ENCODE measurements around the gene PTPRT.

The PTPRT gene

DNA sequence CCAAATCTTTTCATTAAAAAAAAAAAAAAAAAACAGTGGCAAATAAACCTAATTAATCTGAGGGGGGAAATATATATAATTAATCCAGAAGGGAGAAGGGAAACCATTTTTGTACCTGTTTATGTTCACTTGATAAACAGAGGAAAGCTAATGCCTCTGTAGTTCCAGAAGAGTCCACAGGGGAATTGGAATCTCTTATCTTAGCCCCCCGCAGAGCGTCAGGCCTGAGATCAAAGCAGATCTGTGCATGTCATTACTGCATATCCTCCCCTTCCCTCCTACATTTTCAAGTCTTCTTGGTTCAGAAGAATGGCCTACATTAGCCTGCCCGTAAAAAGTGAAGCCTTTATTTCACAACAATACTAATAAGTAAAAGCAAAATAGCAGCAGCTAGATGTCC, 157.2 kb downstream of the PTPRT start:
- Mint-ChIP-seq H3K36me3 (no peaks in the 10 kb centered on the region), H3K27me3 (no peaks in the 10 kb centered on the region), H3K27ac (no peak overlapping the region), H3K4me1 (no peaks in the 10 kb centered on the region), H3K9me3 (no peaks in the 10 kb centered on the region), H3K4me3 (no peak overlapping the region)

DNA sequence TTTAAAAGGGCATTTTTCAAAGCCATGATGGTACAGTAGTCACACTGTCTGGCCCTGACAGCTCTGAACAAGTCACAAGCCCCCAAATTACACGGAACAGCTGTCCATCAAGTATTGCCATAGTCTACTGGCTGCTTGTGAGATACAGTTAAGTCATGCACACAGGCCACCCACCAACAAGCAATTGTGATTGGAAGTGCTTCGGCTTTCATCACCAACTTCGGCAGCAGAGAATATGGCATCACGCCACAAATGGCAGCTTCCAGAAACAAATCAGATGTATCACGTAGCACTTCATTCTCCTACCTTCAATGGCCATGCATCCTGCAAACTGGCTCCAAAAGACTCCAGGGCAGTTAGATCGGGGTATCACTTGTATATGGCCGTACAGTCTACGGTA, 160.5 kb downstream of the PTPRT start:
- H3K9me3 Mint-ChIP-seq, result no peaks in the 10 kb centered on the region
- H3K27ac Mint-ChIP-seq, result no peak overlapping the region

DNA sequence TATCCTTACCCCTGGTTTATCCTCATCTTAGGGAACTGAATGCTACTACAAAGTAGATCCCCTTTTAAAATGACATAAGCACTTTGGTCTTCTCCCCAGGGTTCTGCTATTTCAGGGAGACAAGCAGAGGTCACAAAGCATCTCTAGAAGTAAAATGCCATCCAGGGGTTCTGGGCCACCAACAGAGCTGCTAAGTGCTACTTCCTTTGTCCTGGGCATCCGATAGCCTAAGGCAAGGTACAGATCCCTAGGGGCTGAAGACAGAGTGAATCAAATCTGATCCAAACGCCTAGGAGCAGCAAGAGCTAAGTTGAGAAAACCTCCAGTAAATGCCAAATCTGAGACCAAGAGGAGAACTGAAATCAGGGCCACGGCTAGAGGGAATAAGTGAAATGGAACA, 161.2 kb downstream of the PTPRT start:
- no peak overlapping the region for H3K27ac Mint-ChIP-seq
- no peaks in the 10 kb centered on the region for H3K36me3 Mint-ChIP-seq
- H3K9me3 Mint-ChIP-seq, result no peaks in the 10 kb centered on the region
- no peaks in the 10 kb centered on the region for H3K4me1 Mint-ChIP-seq
- peaks cover 1% of the 10 kb centered on the region for H3K27me3 Mint-ChIP-seq
- H3K4me3 Mint-ChIP-seq, result no peak overlapping the region

More for the DNA sequence above, 160.5 kb downstream of the PTPRT start:
- Mint-ChIP-seq H3K4me3 (no peak overlapping the region), H3K36me3 (no peaks in the 10 kb centered on the region), H3K27me3 (no peaks in the 10 kb centered on the region), H3K4me1 (no peaks in the 10 kb centered on the region)

DNA sequence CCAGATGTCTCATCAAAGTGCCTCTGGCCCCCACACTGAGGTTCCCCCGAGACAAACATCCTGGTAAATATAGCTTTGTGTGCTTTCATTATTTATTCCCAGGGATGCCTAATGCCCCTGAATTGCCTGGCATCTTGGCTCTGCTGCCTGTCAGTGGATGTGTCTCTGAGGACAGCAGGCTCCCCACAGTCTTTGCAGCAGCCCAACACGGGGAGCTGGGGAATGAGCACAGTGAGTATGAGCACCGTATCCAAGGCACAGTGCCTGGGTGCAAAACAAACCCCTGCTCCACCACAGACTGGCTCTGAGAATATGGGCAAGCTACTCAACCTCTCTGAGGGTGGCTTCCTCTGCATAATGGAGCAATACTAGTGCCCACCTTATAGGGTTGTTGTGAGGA, 165.9 kb downstream of the PTPRT start:
- H3K9me3 Mint-ChIP-seq, result no peaks in the 10 kb centered on the region
- no peaks in the 10 kb centered on the region for H3K4me1 Mint-ChIP-seq
- H3K27ac Mint-ChIP-seq, result no peak overlapping the region
- no peak overlapping the region for H3K4me3 Mint-ChIP-seq
- H3K27me3 Mint-ChIP-seq, result peaks cover 1% of the 10 kb centered on the region
- H3K36me3 Mint-ChIP-seq, result no peaks in the 10 kb centered on the region

DNA sequence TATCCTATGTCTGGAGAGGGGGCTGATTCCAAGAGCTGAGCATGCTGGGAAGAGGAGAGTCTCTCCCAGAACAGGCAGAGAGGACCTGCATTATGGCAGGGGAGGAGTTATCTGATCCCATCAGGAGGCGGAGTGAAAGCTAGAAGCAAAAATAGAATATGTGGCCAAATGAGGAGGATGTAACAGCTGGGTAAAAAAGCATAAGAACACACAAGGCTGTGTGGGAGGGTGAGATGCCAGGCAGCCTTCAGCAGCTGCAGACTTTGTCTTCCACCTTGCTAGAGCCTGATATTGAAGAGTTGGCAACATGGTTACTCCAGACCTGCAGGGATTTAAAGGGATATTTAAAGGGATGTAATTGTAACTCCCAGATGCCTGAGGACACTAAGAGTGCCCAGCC, 167.1 kb downstream of the PTPRT start:
- Mint-ChIP-seq H3K4me1 (no peaks in the 10 kb centered on the region), H3K9me3 (no peaks in the 10 kb centered on the region), H3K4me3 (no peak overlapping the region), H3K27me3 (peaks cover 1% of the 10 kb centered on the region), H3K27ac (no peak overlapping the region), H3K36me3 (no peaks in the 10 kb centered on the region)

DNA sequence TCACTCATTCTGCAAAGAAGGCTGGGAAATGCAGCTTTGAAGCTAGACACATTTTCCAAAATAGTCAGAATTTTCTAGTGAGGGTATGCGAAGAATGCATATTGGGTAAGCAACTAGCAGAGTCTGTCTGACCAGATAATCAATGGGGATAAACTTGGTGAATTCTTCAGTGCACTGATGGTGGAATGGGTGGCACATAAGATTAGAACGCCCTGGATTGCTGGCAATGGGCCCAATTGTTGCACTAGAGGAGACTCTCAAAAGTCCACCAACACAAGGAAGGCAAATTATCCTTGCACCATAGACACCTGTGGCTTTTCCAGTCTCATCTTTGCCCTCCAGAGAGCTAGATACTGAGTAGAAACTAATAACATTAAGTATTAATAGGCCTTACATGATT, 167.6 kb downstream of the PTPRT start:
- no peaks in the 10 kb centered on the region for H3K36me3 Mint-ChIP-seq

DNA sequence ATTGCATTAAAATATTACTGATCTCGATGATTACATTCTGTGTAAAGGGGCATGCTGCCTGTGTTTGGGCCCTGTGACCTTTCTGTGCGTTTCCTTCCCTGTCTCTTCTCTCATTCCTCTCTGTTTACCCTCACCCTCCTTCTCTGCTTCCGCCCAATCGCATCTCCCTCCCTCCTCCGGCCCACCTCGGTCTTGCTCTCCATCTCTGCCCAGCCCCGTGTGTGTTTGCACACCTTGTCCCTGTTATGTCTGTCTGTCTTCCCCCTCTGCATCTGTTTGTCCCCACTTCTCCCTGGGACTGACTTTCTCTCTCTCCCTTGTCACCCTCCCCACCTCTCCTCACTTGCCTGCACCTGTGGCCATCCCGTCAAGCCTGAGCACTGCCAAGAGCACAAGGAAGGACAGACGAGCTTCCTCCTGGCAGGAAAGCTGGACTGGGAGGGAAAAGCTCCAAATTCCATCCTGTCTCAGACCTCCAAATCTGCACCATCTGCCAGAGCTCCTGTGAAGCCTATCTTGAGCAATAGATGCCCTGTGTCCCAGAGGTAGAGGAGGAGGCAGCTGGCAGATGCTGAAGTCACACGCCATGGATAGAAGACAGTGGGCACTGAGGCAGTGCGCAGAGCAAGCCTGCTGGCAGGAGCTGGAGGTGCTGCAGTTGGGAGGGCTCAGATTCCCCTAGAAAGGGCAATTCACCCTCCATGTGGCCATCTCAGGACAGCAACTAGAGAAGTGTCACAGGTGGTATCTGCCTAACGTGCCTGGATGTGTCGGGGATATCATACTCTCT, 172.3 kb downstream of the PTPRT start:
- H3K27me3 Mint-ChIP-seq, result peaks cover 3% of the 10 kb centered on the region
- H3K36me3 Mint-ChIP-seq, result no peaks in the 10 kb centered on the region
- H3K4me3 Mint-ChIP-seq, result no peak overlapping the region
- no peak overlapping the region for H3K27ac Mint-ChIP-seq
- H3K9me3 Mint-ChIP-seq, result no peaks in the 10 kb centered on the region
- H3K4me1 Mint-ChIP-seq, result no peaks in the 10 kb centered on the region

More for the DNA sequence above, 167.6 kb downstream of the PTPRT start:
- Mint-ChIP-seq H3K27ac (no peak overlapping the region), H3K9me3 (no peaks in the 10 kb centered on the region), H3K4me1 (no peaks in the 10 kb centered on the region), H3K4me3 (no peak overlapping the region), H3K27me3 (peaks cover 3% of the 10 kb centered on the region)

DNA sequence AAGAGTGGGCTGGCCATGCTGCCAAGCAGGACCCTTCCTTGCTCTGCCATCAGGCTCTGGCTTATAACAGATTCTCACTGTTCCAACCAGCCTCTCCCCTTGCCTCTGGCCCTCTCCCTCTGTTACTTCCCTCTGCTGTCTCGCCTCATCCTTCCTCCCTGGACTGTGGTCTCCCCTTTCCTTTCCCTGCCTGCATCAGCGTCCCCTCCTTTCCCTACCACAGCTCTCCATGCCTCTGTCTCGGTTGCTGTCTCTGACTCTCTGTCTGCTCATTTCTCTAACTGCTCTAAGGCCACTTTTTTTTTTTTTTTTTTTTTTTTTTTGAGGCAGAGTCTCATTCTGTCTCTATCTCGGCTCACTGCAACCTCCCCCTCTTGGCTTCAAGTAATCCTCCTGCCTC, 173.4 kb downstream of the PTPRT start:
- Mint-ChIP-seq H3K36me3 (no peaks in the 10 kb centered on the region), H3K4me3 (no peak overlapping the region), H3K9me3 (no peaks in the 10 kb centered on the region), H3K27me3 (peaks cover 3% of the 10 kb centered on the region), H3K4me1 (no peaks in the 10 kb centered on the region), H3K27ac (no peak overlapping the region)

DNA sequence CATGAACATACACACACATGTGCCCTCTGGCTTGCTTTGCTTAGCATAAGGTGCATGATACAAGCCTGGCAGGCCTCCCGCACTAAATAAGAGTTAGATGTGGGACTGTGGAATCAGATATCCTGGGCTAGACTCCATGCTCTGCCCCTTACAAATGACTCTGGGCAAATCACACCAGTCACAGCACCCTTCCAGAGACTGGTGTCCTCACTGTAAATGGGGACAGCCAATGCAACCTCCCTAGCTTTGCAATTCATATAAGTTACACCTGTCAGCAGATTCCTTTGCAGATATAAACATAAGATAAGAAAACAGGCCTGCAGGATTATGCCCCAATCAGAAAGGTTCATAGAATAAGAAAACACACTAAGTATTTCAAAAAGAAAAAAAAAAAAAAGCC, 174.1 kb downstream of the PTPRT start:
- Mint-ChIP-seq H3K27ac (no peak overlapping the region), H3K4me1 (no peaks in the 10 kb centered on the region), H3K36me3 (no peaks in the 10 kb centered on the region), H3K4me3 (no peak overlapping the region), H3K27me3 (peaks cover 3% of the 10 kb centered on the region), H3K9me3 (no peaks in the 10 kb centered on the region)

DNA sequence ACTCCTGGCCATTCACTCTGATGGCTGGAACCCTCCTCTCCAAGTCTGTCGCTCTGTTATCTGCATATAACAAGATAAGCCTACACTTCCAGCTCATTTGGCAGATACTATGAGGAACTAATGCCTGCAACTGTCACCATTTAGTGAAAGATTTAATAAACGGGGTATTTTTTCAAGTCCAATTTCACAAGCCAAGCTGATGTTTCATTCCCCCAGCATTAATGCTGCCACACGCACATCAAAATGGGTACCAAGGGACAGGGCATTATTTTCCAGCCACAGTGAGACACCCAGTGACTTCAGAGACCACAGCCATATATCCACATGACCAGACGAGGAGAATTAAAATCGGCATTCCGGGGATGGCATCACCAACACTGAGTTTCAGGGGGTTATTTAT, 175.5 kb downstream of the PTPRT start:
- Mint-ChIP-seq H3K4me1 (no peaks in the 10 kb centered on the region), H3K36me3 (no peaks in the 10 kb centered on the region), H3K9me3 (no peaks in the 10 kb centered on the region), H3K4me3 (no peak overlapping the region), H3K27me3 (peaks cover 3% of the 10 kb centered on the region), H3K27ac (no peak overlapping the region)

DNA sequence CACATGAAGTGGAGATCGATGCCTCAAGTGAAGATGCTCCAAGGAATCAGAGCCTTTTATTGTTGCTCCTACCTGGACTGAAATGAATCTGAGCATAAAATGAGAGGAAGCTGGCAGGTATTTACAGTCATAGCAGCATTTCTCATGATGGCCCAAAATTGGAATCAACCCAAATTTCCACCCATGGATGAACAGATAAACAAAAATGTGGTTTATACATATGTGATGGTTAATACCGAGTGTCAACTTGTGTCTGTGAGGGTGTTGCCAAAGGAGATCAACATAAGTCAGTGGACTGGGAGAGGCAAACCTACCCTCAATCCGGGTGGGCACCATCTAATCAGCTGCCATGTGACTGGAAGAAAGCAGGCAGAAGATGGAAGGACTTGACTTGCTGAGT, 178.2 kb downstream of the PTPRT start:
- Mint-ChIP-seq H3K4me1 (no peaks in the 10 kb centered on the region), H3K4me3 (no peak overlapping the region), H3K27me3 (peaks cover 1% of the 10 kb centered on the region), H3K36me3 (no peaks in the 10 kb centered on the region), H3K27ac (no peak overlapping the region), H3K9me3 (no peaks in the 10 kb centered on the region)

DNA sequence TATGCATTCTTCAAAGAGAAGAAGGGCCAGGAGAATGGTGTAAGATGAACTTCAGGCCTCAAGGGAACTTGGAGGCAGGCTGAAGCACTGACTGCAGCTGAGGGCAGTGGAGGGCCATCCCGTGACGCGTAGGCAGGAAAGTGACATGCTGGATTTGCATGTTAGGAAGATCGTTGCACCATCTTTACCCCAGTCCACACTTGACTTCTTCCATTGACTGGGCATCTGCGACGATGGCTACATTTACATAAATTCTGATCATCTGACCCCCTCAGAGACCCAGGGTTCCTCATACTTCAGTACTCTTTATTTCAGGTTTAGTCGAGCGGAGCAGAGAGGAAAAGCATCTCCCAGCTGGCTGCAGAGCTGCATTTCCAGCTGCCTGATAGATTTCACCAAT, 180.2 kb downstream of the PTPRT start:
- Mint-ChIP-seq H3K36me3 (no peaks in the 10 kb centered on the region), H3K4me3 (no peak overlapping the region), H3K4me1 (no peaks in the 10 kb centered on the region), H3K27me3 (peaks cover 1% of the 10 kb centered on the region), H3K9me3 (no peaks in the 10 kb centered on the region), H3K27ac (no peak overlapping the region)

DNA sequence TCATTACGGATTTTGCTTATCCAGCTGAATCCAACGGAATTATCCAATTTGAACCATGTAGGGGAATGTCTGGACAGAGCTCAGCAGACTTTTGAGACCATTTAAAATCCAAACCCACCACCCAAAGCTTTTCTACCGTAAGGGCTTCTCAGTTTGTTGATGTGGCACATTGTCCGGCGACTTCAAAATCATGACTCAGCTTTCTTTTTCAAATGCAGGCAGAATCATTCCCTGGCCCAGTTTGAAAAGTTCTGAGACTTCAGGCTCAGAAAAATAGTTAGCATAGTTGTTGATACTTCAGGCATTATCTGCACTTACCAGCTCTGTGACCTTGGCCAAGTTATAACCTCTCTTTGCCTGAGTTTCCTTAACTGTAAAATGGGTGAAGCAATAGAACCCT, 182.2 kb downstream of the PTPRT start:
- no peaks in the 10 kb centered on the region for H3K9me3 Mint-ChIP-seq
- H3K4me3 Mint-ChIP-seq, result no peak overlapping the region
- H3K4me1 Mint-ChIP-seq, result no peaks in the 10 kb centered on the region
- H3K27me3 Mint-ChIP-seq, result no peaks in the 10 kb centered on the region
- H3K36me3 Mint-ChIP-seq, result no peaks in the 10 kb centered on the region
- H3K27ac Mint-ChIP-seq, result no peak overlapping the region

DNA sequence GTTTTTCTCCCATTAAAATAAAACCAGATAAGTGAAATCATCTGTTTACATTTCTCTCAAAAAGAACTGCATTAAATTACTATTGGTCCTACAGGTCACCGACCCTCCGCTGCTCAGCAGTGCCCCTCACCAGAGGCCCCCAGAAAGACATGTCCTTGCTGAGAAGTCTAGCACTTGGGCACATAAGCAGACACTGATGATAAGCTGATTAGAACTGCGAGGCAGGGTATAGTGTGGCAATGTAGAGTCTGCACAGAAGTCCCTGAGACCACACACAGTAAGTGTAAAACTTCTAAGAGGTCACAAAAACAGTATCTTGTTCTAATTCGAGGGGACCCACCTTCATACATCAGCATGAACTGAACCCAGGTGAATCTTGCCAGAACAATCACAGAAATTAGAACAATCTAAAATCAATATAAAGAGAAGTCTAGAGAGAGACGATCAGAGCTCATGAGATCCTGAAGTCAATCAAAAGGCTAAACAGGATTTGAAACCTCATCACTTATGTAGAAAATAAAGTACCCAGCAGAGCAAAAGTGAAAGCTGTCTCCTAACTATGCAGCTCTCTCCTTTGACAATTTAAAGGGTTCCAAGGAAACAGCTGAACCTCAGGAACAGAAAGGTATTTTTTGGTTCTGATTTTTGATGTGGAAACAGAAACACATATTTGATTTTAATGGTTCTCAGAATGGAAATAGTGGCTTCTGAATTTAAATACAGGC, 182.9 kb downstream of the PTPRT start:
- no peaks in the 10 kb centered on the region for H3K4me1 Mint-ChIP-seq
- H3K9me3 Mint-ChIP-seq, result no peaks in the 10 kb centered on the region
- no peak overlapping the region for H3K4me3 Mint-ChIP-seq
- no peak overlapping the region for H3K27ac Mint-ChIP-seq
- H3K27me3 Mint-ChIP-seq, result peaks cover 2% of the 10 kb centered on the region
- no peaks in the 10 kb centered on the region for H3K36me3 Mint-ChIP-seq

DNA sequence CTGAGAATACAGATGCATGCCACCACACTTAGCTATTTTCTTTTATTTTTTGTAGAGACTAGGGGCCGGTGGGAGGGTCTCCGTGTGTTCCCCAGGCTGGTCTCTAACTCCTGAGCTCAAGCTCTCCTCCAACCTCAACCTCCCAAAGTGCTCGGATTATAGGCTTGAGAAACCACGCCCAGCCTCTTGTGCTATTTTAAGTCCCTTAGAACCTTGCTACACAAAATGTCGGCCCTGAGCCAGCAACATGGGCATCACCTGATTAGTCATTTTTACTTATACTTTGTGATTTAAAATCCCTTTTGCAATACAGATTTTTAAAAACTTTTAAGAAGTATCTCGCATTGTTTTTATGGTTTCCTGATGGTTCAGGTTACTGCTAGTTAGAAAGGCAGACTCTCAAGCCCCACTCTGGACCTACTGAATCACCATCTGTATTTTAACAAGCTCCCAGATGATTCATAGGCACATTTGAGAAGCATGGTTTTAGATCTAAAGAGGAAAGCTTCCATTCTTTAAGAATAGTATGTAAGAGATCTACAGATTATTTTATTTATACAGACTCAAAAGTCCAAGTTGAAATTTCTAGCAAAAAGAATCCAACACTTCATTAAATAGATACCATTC, 186.3 kb downstream of the PTPRT start:
- Mint-ChIP-seq H3K27me3 (peaks cover 8% of the 10 kb centered on the region), H3K36me3 (no peaks in the 10 kb centered on the region), H3K4me1 (no peaks in the 10 kb centered on the region), H3K4me3 (no peak overlapping the region), H3K9me3 (peaks cover 9% of the 10 kb centered on the region), H3K27ac (no peak overlapping the region)

DNA sequence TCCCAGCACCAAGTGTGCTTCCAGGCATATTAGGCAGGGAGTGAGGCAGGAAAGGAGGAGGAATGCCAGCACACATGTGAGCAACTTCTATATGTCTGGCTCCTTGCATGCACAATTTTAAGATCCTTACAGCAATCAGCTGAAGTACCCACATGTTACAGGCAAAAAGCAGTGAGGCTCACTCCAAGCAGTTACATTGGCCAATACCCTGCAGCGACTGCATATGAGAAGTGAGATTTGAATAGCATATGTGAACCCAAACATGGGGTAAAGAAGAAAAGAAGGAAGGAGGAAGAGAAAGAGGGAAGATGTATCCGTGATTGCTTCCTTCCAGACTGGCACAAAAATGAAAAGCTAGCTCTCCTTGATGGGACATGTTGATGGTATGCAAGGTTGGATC, 193.6 kb downstream of the PTPRT start:
- no peak overlapping the region for H3K27ac Mint-ChIP-seq
- no peaks in the 10 kb centered on the region for H3K36me3 Mint-ChIP-seq
- no peaks in the 10 kb centered on the region for H3K4me1 Mint-ChIP-seq
- H3K9me3 Mint-ChIP-seq, result peaks cover 9% of the 10 kb centered on the region
- no peak overlapping the region for H3K4me3 Mint-ChIP-seq
- H3K27me3 Mint-ChIP-seq, result peaks cover 7% of the 10 kb centered on the region
